Transverse colon (tissue), 1 donor: ENCODE data around the gene DIAPH3.

Source experiments
- EP300 ChIP-seq: sonication (generic); formaldehyde crosslinking; IDR thresholded peaks from one replicate; pipeline ENCODE4 v1.6.1; 2017; ENCODE audit warnings: antibody characterized with exemption, low read depth
- POLR2A ChIP-seq: fragments of 450-650 bp; IDR thresholded peaks from one replicate; pipeline ENCODE4 v1.6.1; 2016; ENCODE audit warnings: antibody characterized with exemption, mild to moderate bottlenecking, moderate library complexity

- no peak for TF ChIP-seq EP300
- no peak for TF ChIP-seq POLR2A
Observed at GRCh38 chr13:59743195-59743594, 420.5 kb downstream of the DIAPH3 start.
